Breast epithelium (tissue), 3 donors: ENCODE results near the gene EPHA4.

Experiments used
- CTCF ChIP-seq, 3 donors: fragments of 450-650 bp; IDR thresholded peaks; one replicate each; pipeline ENCODE4 v1.5.1; 2016 to 2017; ENCODE audit warnings: antibody characterized with exemption in 3 of 3, mild to moderate bottlenecking in 3 of 3, moderate library complexity in 3 of 3
- POLR2A ChIP-seq: fragments of 450-650 bp; IDR thresholded peaks from one replicate; pipeline ENCODE4 v1.6.1; 2016; ENCODE audit warnings: antibody characterized with exemption, mild to moderate bottlenecking, moderate library complexity

- TF ChIP-seq CTCF (IDR thresholded peaks at IDR 0.05) (no peak), POLR2A (no peak)
Measured at GRCh38 chr2:221400411-221400810, 171.7 kb downstream of the EPHA4 start.
